SK-N-SH treated with all-trans-retinoic acid at 6 μM for 48 hours (cell line): ENCODE results near the gene UBE2L3.

Experiments
- ARNTL ChIP-seq: fragments of 450-650 bp; formaldehyde crosslinking; IDR thresholded peaks from 2 replicates; pipeline ENCODE4 v1.5.0; 2020; ENCODE audit warnings: low read depth, mild to moderate bottlenecking, moderate library complexity, borderline replicate concordance
- ESRRG ChIP-seq: fragments of 250-450 bp; sonication (Bioruptor Pico); IDR thresholded peaks from 2 replicates; pipeline ENCODE4 v1.6.1; 2021; ENCODE audit warnings: mild to moderate bottlenecking
- ISL1 ChIP-seq: fragments of 250-450 bp; sonication (Bioruptor Pico); IDR thresholded peaks from 2 replicates; pipeline ENCODE4 v2.1.2; 2022; ENCODE audit warnings: mild to moderate bottlenecking, moderate library complexity
- RARB ChIP-seq: fragments of 250-450 bp; sonication (Bioruptor Pico); IDR thresholded peaks from 2 replicates; pipeline ENCODE4 v1.8.0; 2021; ENCODE audit warnings: mild to moderate bottlenecking, moderate library complexity
- SNAI2 ChIP-seq: fragments of 250-450 bp; sonication (Bioruptor Pico); IDR thresholded peaks from 2 replicates; pipeline ENCODE4 v1.5.0; 2020; ENCODE audit warnings: mild to moderate bottlenecking, moderate library complexity
- ZC3H10 ChIP-seq: fragments of 250-450 bp; sonication (Bioruptor Pico); IDR thresholded peaks from 2 replicates; pipeline ENCODE4 v1.5.1; 2021; ENCODE audit warnings: mild to moderate bottlenecking, moderate library complexity
- ZFP3 ChIP-seq: fragments of 250-450 bp; sonication (Bioruptor Pico); IDR thresholded peaks from 2 replicates; pipeline ENCODE4 v1.5.0; 2020; ENCODE audit warnings: mild to moderate bottlenecking, moderate library complexity
- ZFP30 ChIP-seq: fragments of 450-650 bp; formaldehyde crosslinking; IDR thresholded peaks from 2 replicates; pipeline ENCODE4 v1.5.0; 2022; ENCODE audit warnings: mild to moderate bottlenecking, moderate library complexity
- ZNF70 ChIP-seq: fragments of 450-650 bp; formaldehyde crosslinking; IDR thresholded peaks from 2 replicates; pipeline ENCODE4 v1.5.0; 2020; ENCODE audit warnings: mild to moderate bottlenecking, moderate library complexity
- TF ChIP-seq, protein P1 (sequence below): fragments of 250-450 bp; sonication (Bioruptor Pico); IDR thresholded peaks from 2 replicates; pipeline ENCODE4 v1.5.0; 2020; ENCODE audit warnings: mild to moderate bottlenecking, moderate library complexity
- TF ChIP-seq, protein P2 (sequence below): fragments of 250-450 bp; sonication (Bioruptor Pico); IDR thresholded peaks from 2 replicates; pipeline ENCODE4 v1.8.0; 2020; ENCODE audit warnings: mild to moderate bottlenecking, moderate library complexity, borderline replicate concordance
- TF ChIP-seq, protein P3 (sequence below): fragments of 250-450 bp; sonication (Bioruptor Pico); IDR thresholded peaks from 2 replicates; pipeline ENCODE4 v1.8.0; 2021; ENCODE audit warnings: low read depth, mild to moderate bottlenecking, moderate library complexity, borderline replicate concordance
- TF ChIP-seq, protein P4 (sequence below): fragments of 250-450 bp; sonication (Bioruptor Pico); IDR thresholded peaks from 2 replicates; pipeline ENCODE4 v1.5.1; 2021; ENCODE audit warnings: mild to moderate bottlenecking, moderate library complexity
- TF ChIP-seq, protein P5 (sequence below): fragments of 250-450 bp; sonication (Bioruptor Pico); IDR thresholded peaks from 2 replicates; pipeline ENCODE4 v1.5.1; 2020; ENCODE audit warnings: low read depth, mild to moderate bottlenecking, moderate library complexity

DNA sequence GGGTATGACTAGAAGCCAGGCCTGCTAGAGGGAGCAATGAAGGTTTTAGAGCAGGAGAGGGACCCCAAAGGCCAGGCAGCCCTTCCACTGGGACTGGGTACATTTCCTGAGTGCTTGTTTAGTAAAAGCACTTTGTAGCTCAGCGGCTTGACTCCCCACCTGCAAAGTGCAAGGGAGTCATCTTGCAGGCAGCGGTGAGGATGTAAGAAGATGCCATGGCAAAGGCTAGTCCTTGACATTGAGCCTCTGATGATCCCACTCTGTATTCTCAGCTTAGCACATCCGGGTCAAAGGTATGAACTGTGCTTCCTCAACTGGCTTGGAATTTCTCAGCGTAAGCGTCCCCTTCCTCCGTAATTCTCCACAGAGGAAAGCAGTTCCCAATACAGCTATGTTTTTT is 3.1 kb upstream of the UBE2L3 start:
- no peak for TF ChIP-seq RARB (CRISPR knock-in tag)
- TF ChIP-seq ZC3H10 (CRISPR knock-in tag): no peak
- TF ChIP-seq, protein P1, sequence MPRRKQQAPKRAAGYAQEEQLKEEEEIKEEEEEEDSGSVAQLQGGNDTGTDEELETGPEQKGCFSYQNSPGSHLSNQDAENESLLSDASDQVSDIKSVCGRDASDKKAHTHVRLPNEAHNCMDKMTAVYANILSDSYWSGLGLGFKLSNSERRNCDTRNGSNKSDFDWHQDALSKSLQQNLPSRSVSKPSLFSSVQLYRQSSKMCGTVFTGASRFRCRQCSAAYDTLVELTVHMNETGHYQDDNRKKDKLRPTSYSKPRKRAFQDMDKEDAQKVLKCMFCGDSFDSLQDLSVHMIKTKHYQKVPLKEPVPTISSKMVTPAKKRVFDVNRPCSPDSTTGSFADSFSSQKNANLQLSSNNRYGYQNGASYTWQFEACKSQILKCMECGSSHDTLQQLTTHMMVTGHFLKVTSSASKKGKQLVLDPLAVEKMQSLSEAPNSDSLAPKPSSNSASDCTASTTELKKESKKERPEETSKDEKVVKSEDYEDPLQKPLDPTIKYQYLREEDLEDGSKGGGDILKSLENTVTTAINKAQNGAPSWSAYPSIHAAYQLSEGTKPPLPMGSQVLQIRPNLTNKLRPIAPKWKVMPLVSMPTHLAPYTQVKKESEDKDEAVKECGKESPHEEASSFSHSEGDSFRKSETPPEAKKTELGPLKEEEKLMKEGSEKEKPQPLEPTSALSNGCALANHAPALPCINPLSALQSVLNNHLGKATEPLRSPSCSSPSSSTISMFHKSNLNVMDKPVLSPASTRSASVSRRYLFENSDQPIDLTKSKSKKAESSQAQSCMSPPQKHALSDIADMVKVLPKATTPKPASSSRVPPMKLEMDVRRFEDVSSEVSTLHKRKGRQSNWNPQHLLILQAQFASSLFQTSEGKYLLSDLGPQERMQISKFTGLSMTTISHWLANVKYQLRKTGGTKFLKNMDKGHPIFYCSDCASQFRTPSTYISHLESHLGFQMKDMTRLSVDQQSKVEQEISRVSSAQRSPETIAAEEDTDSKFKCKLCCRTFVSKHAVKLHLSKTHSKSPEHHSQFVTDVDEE (CRISPR knock-in tag): no peak
- TF ChIP-seq, protein P2, sequence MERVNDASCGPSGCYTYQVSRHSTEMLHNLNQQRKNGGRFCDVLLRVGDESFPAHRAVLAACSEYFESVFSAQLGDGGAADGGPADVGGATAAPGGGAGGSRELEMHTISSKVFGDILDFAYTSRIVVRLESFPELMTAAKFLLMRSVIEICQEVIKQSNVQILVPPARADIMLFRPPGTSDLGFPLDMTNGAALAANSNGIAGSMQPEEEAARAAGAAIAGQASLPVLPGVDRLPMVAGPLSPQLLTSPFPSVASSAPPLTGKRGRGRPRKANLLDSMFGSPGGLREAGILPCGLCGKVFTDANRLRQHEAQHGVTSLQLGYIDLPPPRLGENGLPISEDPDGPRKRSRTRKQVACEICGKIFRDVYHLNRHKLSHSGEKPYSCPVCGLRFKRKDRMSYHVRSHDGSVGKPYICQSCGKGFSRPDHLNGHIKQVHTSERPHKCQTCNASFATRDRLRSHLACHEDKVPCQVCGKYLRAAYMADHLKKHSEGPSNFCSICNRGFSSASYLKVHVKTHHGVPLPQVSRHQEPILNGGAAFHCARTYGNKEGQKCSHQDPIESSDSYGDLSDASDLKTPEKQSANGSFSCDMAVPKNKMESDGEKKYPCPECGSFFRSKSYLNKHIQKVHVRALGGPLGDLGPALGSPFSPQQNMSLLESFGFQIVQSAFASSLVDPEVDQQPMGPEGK (CRISPR knock-in tag): no peak
- no peak for TF ChIP-seq SNAI2 (CRISPR knock-in tag)
- TF ChIP-seq, protein P3, sequence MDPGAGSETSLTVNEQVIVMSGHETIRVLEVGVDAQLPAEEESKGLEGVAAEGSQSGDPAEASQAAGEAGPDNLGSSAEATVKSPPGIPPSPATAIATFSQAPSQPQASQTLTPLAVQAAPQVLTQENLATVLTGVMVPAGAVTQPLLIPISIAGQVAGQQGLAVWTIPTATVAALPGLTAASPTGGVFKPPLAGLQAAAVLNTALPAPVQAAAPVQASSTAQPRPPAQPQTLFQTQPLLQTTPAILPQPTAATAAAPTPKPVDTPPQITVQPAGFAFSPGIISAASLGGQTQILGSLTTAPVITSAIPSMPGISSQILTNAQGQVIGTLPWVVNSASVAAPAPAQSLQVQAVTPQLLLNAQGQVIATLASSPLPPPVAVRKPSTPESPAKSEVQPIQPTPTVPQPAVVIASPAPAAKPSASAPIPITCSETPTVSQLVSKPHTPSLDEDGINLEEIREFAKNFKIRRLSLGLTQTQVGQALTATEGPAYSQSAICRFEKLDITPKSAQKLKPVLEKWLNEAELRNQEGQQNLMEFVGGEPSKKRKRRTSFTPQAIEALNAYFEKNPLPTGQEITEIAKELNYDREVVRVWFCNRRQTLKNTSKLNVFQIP: no peak
- TF ChIP-seq ZFP3 (CRISPR knock-in tag): no peak
- TF ChIP-seq, protein P4, sequence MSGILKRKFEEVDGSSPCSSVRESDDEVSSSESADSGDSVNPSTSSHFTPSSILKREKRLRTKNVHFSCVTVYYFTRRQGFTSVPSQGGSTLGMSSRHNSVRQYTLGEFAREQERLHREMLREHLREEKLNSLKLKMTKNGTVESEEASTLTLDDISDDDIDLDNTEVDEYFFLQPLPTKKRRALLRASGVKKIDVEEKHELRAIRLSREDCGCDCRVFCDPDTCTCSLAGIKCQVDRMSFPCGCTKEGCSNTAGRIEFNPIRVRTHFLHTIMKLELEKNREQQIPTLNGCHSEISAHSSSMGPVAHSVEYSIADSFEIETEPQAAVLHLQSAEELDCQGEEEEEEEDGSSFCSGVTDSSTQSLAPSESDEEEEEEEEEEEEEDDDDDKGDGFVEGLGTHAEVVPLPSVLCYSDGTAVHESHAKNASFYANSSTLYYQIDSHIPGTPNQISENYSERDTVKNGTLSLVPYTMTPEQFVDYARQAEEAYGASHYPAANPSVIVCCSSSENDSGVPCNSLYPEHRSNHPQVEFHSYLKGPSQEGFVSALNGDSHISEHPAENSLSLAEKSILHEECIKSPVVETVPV (CRISPR knock-in tag): no peak
- TF ChIP-seq ZFP30: no peak
- no peak for TF ChIP-seq ZNF70 (CRISPR knock-in tag)
- TF ChIP-seq ISL1 (CRISPR knock-in tag): no peak
- TF ChIP-seq ARNTL: no peak
- TF ChIP-seq ESRRG (CRISPR knock-in tag): no peak
- TF ChIP-seq, protein P5, sequence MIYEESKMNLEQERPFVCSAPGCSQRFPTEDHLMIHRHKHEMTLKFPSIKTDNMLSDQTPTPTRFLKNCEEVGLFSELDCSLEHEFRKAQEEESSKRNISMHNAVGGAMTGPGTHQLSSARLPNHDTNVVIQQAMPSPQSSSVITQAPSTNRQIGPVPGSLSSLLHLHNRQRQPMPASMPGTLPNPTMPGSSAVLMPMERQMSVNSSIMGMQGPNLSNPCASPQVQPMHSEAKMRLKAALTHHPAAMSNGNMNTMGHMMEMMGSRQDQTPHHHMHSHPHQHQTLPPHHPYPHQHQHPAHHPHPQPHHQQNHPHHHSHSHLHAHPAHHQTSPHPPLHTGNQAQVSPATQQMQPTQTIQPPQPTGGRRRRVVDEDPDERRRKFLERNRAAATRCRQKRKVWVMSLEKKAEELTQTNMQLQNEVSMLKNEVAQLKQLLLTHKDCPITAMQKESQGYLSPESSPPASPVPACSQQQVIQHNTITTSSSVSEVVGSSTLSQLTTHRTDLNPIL (CRISPR knock-in tag): no peak
